Measurements from ENCODE around the gene TRAPPC2L. TPM values are rescaled to one million over a fixed set of nuclear protein-coding genes. Genes with fewer than 3 reads are reported as not detected.
"Not testable (repeated sequence)": the region's sequence is repeated elsewhere in the genome, so short reads cannot be mapped to it uniquely, and the experiment has no call there.

The TRAPPC2L gene
- total RNA-seq, 1 donor from 2014 or later: 63.3 TPM

- intact Hi-C loops (cut with micrococcal nuclease): no loop called here
These were observed 31.1 kb downstream of the TRAPPC2L start for GRCh38 chr16:88888057-88888456.

DNA sequence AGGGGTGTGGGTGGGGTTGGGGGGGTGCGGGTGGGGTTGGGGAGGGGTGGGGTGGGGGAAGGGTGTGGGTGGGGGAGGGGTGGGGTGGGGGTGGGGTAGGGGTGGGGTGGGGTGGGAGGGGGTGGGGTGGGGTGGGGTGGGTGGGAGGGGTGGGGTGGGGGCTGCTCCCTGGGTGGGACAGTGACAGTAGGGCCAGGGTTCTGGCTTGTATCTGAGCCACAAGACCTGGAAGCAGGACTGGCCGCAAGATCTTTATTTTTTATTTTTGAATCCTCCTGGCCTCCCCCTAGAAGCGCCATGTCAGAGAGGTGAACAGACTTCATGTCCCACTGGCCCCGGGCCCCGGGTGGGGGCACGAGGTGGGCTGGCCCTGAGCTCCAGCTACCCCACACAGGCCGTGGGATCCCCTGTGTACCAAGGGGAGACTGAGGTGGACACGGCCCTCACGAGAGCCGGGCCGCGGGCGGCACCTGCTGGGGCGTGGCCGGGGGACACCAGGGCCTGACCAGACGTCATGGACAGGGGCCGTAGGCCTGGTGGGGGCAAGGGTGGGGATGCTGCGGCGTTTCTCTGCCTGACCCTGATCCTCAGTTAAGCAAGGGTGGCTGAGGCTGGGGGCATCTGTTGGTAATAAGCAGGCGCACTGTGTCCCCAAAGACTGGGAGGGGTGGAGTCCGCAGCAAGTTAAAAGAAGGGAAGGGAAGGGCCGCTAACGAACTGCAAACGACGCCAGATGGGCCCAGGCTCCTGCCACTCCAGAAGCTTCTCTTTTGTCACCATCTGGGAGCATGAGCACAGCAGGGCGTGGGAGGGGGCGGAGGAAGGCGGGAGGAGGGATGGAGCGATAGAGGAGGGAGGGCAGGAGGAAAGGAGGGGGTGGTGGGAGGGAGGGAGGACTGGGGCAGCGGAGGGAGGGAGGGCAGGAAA, 31.8 kb downstream of the TRAPPC2L start:
- intact Hi-C loops (cut with micrococcal nuclease): no loop called here

- intact Hi-C loops (cut with micrococcal nuclease): not testable (repeated sequence)
These were observed 32.9 kb downstream of the TRAPPC2L start for GRCh38 chr16:88889702-88890352.

DNA sequence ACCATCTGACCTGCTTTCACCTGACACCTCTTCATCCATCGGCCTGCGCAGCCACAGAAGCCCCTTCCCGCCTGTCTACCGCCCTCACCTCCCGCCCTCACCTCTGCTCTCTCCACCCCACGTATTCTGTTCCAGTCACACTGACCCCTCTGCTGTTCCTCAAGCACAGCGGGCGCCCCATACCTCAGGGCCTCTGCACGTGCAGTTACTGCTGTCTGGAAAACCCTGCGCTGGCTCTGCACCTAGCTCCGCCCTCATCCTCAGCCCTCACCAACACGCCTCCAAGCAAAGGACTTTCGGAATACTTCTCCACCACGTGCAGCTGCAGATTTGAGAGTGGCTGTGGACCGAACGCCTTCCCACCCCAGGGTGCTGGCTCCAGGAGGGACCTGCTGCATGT, 34.2 kb downstream of the TRAPPC2L start:
- intact Hi-C loops (cut with micrococcal nuclease): no loop called here

DNA sequence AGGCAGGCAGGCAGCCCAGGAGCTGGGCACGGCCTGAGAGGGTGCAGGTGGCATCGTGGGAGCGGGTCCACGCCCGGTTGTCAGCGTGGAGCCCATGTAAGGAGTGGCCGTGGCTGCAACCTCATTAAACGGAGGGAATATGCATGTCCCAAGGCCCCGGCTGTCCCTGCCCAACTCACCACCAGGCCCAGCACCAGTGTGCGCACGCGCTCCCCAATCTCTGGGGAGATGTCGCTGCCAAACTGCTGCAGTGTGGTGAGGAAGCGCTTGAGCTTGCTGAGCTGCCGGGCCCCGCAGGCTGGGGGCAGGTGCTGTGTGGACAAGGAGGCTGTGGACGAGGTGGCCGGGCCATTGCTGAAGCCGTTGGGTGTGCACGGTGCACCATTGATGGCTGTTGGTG, 35.1 kb downstream of the TRAPPC2L start:
- intact Hi-C loops (cut with micrococcal nuclease): no loop called here

DNA sequence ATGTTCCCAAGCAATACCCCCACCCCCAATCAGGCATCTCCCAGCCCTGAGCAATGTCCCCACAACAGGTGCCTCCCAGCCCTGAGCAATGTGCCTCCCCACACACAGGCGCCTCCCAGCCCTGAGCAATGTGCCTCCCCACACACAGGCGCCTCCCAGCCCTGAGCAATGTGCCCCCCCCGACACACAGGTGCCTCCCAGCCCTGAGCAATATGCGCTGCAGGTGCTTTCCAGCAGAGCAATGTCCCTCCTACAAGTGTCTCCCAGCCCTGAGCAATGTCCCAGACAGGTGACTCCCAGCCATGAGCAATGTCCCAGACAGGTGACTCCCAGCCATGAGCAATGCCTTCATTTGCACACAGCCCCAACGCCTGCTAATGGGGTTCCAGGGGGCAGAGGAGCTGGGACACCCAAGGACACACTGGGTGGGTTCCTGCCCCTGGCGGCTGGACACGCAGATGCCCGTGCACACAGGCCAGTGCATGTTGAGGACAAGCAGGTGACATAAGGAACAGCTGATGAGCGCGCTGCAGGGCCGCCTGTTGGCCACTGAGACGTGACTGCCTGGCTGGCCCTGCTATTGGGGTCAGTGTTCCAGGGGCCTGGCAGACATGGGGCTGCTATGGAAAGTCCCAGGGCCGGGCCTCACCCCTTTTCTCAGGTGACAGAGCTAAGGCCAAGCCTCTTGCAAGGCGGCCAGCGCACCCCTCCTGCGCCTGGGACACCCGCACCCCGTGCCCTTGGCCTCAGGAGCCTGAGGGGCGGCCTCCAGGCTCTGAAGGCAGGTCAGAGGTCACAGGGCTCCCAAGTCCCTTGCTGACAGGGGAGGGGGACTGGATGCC, 36.4 kb downstream of the TRAPPC2L start:
- intact Hi-C loops (cut with micrococcal nuclease): no loop called here

DNA sequence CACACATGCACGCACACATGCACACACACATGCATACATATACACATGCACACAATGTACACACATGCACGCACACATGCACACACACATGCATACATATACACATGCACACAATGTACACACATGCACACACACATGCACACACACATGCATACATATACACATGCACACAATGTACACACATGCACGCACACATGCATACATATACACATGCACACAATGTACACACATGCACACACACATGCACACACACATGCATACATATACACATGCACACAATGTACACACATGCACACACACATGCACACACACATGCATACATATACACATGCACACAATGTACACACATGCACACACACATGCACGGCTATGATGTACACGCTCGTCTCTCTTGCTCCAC, 37.3 kb downstream of the TRAPPC2L start:
- intact Hi-C loops (cut with micrococcal nuclease): not testable (repeated sequence)

DNA sequence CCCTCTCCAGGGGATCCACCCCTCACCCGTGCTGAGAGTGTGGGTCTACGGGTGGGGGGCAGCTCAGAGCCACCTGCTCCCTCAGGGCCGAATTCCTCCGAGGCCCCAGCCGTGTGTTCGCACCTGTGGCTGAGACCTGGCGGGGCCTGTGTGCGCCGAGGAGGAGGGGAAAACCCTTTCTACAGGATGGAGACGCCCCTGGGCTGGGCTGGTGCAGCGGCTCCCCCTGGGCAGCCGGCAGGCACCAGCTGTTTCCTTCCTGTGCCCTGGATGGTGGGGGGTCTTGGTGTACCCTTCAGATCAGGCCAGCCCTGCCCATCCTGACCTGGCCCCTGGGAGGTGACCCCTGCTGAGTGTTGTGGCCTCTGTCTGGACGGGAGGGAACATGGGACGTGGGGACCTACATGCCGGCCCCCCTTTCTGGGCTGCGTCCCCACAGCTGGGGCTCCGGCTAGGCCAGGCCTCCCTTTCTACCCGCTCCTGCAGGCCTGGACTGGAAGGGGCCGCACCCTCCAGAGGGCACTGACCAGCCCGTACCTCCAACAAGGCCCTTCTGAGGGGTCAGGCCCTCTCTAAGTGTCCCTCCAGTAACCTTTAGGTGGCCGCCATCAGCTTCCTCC, 37.9 kb downstream of the TRAPPC2L start:
- intact Hi-C loops (cut with micrococcal nuclease): no loop called here

DNA sequence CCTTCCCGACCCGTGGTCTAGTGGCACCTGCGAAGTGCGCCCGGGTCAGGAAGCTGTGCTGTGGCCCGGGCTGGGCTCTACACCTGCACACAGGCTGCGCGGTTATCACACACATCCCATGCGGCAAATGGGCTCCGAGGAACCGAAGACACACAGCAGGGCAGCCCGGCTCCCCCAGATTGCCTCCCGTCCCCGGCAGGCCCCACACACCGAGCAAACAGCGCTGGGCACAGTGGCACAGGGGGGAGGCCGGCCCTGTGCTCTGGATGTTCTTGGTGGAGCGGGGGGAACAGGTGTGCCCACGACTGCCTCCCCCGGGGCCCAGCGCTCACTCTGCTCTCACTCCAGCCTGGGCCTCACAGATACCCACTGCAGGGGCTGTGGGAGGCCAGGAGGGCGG, 38.4 kb downstream of the TRAPPC2L start:
- intact Hi-C loops (cut with micrococcal nuclease): no loop called here

- intact Hi-C loops (cut with micrococcal nuclease): no loop called here
These were observed 39.5 kb downstream of the TRAPPC2L start for GRCh38 chr16:88896238-88897070.

- intact Hi-C loops (cut with micrococcal nuclease): no loop called here
These were observed 40.9 kb downstream of the TRAPPC2L start for GRCh38 chr16:88897696-88898425.

GRCh38 chr16:88899901-88900661, 43.2 kb downstream of the TRAPPC2L start:
- intact Hi-C loops (cut with micrococcal nuclease): no loop called here

GRCh38 chr16:88900662-88901052, 43.7 kb downstream of the TRAPPC2L start:
- intact Hi-C loops (cut with micrococcal nuclease): no loop called here

DNA sequence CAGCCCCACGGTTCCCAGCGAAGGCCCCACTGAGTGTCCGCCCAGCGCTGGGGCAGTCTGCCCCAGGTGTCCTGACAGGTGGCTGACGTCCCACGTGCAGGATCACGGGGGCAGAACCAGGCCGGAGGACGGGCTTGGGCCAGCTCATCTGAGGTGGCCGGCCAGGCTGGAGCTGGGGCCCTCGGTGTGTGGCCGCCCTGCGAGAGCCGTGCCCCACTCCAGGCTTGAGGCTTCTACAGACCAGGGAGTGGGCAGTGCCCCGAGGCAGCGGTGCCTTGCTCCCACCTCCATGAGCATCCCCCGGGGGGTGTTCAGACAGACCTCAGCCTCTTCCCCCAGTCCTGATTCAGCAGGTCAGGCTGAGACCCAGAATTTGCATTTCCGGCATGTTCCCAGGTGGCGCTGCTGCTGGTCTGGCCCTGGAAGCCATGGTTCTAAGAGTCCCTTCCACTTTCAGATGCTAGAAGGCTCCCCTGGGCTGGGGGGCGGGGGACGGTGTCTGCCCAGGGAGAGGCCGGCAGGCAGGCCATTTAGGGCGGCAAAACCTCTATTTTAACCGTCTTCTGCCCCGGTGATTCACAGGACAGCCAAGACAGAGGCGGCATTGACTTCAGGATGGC, 44.9 kb downstream of the TRAPPC2L start:
- intact Hi-C loops (cut with micrococcal nuclease): no loop called here

DNA sequence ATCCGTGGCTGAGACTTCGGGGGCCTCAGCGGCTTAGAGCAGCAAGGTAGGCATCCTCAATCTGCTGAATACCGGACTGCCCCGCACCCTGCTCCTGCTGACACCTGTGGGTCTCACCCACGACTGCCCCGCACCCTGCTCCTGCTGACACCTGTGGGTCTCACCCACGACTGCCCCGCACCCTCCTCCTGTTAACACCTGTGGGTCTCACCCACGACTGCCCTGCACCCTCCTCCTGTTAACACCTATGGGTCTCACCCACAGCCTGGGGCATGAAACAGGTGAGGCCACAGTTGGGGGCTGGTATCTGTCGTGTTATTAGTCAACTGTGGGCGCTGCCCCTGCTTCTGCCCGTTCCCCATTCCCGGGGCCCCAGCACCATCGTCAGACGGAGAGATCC, 45.8 kb downstream of the TRAPPC2L start:
- intact Hi-C loops (cut with micrococcal nuclease): no loop called here

DNA sequence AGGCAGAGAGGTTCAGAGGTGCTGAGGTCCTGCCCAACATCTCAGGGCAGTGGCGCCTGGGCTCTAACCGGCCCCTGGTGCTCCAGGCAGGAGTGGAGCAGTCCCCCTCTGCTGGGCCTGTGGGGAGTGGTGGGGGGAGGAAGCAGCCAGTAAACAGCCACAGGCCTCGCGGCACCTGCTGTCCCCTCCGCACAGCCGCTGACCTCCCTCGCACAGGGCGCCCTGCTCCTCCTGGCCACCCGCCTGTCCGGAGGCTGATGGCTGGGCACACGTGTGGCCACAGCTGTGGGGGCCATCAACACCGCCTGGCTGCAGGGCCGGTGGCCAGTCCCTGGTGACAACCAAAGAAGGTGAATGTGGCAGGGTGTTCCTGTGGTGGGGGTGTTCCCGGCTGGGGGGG, 46.3 kb downstream of the TRAPPC2L start:
- intact Hi-C loops (cut with micrococcal nuclease): no loop called here

DNA sequence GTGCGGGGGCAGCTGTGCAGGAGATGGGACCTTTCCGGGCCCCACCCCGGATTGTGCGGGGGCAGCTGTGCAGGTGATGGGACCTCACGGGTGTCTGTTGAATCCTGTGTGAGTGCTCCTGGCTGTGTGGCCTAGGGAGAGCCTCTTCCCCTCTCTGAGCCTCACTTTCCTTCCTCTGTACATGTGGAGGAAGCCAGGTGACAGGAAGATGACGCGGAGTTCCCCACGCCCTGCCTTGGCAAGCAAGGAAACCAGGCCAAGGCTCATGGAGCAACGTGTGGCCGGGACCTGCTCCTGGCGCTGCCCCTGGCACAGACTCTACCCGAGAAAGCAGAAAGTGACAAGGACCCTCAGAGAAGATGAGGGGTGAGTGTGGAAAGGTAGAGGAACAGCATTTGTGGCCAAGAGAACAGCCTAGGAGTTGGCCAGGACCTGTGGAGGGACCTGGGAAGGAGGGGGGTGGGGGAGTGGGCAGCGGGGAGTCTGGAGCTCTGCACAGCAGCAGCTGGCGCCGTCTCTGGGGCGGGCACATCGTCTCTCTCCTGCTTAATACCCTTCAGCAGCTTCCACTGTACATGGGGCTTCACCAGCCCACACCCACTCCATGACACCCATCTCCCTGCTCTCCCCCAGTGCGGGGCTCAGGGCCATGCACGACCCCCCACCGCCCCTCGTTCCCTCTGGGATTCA, 47.9 kb downstream of the TRAPPC2L start:
- intact Hi-C loops (cut with micrococcal nuclease): no loop called here

DNA sequence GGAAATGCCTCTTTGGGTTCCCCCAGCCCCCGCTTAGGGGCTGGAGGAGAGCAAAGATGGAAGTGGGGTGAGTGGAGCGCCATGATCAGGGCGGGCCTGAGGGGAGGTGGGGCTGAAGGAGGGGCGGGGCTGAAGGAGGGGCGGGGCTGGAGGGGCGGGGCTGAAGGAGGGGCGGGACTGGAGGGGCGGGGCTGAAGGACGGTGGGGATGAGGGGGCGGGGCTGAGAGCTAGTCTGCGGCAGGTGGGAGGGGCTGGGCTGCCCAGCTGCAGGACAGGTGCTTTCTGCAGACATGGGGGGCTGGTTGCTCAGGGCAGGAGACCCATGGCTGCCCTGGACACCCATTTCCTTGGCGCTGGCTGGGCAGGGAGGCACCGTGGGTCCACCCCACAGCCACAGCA, 48.6 kb downstream of the TRAPPC2L start:
- intact Hi-C loops (cut with micrococcal nuclease): no loop called here

Measured in T-helper 1 cell treated with Interleukin-12 subunit alpha and Interleukin-12 subunit beta and Interleukin-4 antibody, amounts not matched to agents 30 ng/mL and 1 ng/mL, for 36 hours (primary cell).